Measurements from ENCODE around the gene IFT122. TPM values are rescaled to one million over a fixed set of nuclear protein-coding genes. Genes with fewer than 3 reads are reported as not detected.

Gene IFT122
- polyA plus RNA-seq, 3 donors = 57.1 to 61.8 (median 59.1) TPM

Other genes with a start within 250 kb of the IFT122 start
- 100 to 1,000 TPM; 158 to 174 (median 168) TPM for gene COPG1, start 190.6 kb upstream of the IFT122 start, polyA plus RNA-seq (ENCODE audit: insufficient read length in 3 of 3)
- 10 to 100 TPM; 49.4 to 57.1 (median 50.2) TPM for gene HMCES, start 161.4 kb upstream of the IFT122 start, polyA plus RNA-seq (ENCODE audit: insufficient read length in 3 of 3)
- gene EFCAB12, start 11.6 kb upstream of the IFT122 start, polyA plus RNA-seq (ENCODE audit: insufficient read length in 3 of 3) = 1 to 10 TPM; 4.2 to 6.9 (median 5.7) TPM
- gene MBD4, start 276 bp upstream of the IFT122 start, polyA plus RNA-seq (ENCODE audit: insufficient read length in 3 of 3) = 10 to 100 TPM; 41.8 to 50.0 (median 42.6) TPM
- gene RHO, start 88.4 kb downstream of the IFT122 start, polyA plus RNA-seq (ENCODE audit: insufficient read length in 3 of 3) = under 1 TPM; 0.07 to 0.34 (median 0.10) TPM
- not detected for gene H1-8, start 103.0 kb downstream of the IFT122 start, polyA plus RNA-seq (ENCODE audit: insufficient read length in 3 of 3)
- gene PLXND1, start 166.5 kb downstream of the IFT122 start, polyA plus RNA-seq (ENCODE audit: insufficient read length in 3 of 3) = 100 to 1,000 TPM; 135 to 142 (median 137) TPM